SIG-M5 (cell line): ENCODE measurements around the gene BLOC1S5.
"Not testable (repeated sequence)": the region's sequence is repeated elsewhere in the genome, so short reads cannot be mapped to it uniquely, and the experiment has no call there.

ENCODE experiments used
- DNase-seq: peaks from one replicate; lab custom pipeline; 2025; lab: John Stamatoyannopoulos, UW

The BLOC1S5 gene

DNA sequence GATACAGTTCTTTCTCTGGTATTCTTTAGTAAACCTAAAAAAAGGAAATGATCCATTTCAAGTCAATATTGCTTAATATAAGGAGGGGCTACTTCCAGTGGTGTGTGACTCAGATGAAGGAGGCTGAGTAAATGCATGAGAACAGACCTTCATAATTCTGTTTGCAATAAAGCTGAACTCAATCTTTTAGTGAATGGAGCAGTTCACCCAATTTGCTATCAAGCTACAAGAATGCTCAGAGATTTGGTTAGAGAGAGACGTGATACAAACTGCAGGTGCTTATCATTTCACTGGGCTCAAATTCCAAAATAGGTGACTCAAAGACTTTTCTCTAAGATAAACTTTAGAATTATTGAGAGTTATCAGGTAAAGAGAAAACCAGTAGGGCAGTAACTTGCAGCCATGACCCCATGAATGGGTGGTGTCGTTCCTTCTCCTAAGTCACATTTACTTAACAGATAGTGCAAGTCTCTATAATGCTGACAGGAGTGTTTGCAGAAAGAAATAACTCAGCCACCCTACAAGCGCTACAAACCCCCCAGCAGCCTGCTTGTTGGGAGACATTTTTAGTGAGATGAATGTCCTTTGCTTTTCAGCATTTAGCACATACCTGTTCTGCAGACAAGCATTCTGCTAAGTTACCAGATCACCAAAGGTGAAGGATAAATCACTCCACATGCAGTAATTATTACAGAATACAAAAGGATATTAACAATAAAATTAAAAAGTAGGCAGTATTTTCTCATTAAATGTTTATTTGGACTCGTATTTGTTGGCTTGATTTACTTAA is 16.4 kb upstream of the BLOC1S5 start:
- peak; percentile 53 for DNase-seq

DNA sequence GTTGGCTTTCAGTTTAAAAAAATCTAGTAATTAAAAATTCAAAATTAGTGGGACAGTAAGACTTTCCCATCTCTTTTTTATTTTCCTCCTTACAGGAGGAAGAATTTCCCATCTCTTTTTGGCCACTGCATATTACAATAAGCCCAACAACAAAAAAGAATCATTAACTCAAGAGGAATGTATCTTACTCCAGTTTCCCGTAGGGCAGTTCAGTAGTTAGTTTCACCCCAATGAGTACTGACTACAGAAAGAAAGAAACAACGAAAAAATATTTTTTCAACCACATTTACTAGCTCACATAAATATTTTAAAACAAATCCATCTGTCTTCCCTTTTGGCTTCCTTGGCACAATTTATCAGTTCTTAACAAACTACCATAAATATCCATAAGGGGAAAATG is 14.9 kb upstream of the BLOC1S5 start:
- DNase-seq: no peak

DNA sequence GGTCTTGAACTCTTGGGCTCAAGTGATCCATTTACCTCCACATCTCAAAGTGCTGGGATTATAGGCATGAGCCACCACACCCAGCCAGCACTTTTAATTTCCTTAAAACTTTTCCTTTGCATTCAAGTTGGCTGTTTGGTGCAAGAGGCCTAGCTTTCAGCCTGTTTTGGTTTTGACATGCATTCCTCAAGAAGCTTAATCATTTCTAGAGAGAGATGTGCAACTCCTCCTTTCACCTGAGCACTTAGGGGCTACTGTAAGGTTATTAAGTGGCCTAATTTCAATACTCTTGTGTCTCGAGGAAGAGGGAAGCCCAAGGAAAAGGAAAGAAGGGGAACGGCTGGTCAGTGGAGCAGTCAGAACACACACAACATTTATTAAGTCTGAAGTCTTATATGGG is 13.8 kb upstream of the BLOC1S5 start:
- DNase-seq: no peak

DNA sequence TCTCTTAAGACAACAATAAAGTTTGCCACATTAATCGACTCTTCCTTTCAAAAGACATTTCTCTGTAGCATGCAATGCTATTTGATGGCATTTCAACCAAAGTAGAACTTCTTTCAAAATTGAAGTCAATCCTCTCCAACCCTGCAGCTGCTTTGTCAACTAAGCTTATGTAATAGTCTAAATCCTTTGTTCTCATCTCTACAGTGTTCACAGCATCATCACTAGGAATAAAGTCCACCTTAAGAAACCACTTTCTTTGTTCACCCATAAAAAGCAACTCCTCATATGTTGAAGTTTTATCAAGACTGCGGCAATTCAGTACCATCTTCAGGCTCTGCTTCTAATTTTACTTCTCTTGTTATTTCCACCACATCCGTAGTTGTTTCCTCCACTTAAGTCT is 11.5 kb upstream of the BLOC1S5 start:
- DNase-seq: no peak

DNA sequence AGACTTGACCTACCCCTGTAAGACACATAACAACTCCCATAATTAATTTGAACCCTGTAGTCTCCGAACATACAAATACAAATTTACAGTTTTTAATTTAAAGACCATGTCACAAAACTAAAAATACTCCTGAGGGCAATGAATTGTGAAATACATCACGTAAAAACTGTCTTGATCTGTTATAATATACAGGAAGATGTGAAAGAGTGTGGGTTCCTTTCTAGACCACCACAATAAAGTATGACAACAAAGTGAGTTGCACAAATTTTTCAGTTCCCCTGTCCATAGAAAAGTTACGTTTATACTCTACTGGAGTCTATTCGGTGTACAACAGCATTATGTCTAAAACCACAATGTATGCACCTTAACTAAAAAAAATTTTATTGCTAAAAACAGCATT is 11.0 kb upstream of the BLOC1S5 start:
- no peak for DNase-seq

DNA sequence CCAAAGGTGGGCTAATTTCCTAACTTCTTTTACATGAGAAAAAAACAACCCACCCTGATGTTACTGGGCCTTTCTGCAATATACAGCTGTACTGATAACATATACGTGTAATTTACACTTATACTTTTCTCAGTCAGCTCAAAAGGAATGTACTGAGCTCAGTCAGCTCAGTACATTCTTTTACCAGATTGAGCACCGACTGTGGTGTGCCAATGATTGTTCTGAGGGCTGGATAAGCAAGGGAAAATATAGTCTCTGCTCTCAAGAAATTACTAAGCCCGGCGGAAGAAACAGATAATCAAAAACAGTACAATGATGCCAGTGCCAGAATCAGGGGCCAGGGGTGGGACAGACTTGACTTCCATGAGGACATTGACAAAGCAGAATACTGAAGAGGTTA is 10.0 kb upstream of the BLOC1S5 start:
- DNase-seq: no peak

DNA sequence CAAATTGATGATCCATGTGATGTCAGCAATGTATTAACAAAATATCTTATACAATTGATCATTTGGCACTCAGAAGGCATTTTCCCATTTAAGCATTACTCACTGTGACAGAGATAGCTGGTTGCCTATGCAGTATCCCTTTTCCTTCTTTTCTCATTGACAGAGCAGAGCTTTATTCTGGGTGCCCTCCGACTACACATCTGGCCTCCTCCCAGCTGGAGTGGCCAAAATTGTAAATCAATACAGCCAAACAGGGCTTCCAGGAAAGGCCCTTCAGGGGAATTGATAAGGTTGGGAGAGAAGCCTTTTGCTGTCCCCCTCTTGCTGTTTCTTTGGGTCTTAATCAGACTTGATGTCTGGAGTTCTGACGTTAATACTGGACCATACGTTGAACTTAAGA is 9.6 kb upstream of the BLOC1S5 start:
- no peak for DNase-seq

DNA sequence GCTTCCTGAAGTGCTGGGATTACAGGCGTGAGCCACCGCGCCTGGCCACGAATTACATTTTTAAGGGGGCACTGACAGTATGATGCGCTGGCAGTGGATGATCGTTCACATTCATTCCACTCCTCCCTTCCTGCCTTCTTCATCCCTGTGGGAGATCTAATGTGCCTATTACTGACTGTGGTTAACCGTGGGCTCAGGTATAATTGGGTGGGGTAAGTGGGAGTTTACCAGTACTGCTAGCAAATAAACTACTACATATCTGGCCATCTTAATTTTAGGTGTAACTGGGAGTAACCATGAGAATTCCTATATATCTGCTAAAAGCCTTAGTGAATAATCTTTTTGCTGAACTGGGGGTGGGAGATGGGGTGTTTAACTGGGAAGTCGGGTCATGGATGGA is 6.5 kb upstream of the BLOC1S5 start:
- no peak for DNase-seq

DNA sequence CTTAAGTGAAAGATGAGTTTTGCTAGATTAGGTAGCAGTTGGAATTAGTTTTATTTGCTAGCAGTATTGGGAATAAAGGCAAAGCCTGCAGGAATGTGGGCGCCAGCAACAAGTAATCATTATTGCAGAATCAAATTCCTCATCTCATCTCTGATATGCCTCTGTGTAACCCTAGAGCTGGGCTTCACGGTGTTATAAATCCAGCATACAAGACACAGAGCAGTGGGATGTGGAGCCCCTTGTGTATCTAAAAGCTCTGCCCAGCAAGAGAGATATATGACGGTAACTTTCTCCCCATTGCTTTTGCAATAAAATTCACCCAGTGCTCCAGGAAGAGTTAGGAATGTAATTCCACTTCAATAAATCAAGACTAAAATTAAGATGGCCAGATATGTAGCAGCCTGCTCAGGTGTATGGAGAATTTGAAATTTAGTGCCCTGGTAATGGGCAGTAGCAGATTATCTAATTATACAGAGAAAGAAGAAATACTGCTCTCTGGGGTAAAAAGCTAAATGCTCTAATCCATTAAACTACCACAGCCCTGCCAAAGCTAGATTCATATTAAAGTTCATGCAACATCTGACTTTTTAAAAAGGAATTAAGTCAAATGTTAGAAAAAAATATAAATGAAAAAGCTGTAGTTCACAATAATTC is 5.6 kb upstream of the BLOC1S5 start:
- DNase-seq: no peak

DNA sequence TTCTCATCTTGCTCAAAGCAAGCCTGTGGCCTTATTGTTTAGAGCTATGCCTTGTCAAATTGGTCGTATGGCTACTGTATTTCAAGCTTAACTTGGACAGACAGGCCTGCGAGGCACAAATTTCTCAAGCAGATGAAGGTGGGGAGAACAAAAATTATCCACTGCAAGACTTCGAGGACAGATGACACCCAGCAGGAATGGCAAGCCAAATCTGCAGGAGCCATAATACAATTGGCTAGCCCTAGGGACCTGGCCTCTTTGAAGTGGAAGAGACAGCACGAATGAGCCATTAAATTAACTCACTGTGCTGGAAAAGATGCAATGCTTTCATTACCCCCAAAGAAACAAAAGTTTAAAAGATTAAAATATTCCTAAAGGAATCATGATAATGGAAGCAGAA is 5.0 kb upstream of the BLOC1S5 start:
- DNase-seq: no peak

DNA sequence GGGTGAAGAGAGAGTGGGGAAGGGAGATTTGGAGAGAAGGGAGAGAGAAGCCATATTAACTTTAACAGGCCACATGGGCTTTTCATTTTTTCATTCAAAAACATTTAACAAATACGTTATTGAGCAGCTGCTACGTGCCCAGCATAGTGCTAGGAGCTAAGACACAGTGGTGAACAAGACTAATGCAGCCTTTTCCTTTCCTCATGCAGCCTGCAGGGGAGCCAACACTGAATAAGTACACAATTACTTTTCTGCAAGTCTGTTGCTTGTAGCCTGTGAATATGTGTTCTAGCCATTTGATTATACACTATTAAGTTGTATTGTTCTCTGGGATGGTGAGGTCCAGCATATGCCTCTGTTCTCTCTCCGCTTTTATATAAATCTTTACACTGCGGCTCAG is 1.9 kb upstream of the BLOC1S5 start:
- DNase-seq: no peak

DNA sequence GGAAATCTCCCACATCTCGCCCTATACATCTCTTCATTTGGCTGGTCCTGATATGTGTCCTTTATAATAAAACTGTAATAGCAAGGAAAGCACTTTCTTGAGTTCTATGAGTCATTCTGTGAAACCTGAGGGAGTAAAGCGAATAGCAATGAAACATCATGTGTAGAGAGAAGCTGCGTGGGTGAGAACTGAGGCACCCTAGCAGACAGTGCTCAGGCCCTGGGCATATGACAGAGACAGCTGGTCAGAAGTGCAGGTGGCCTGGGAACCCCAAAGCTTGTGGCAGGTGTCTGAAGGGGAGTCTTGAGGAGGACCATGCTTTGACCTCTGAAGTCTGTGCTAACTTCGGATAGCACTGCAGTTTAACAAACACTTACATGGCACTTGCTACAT is 1.3 kb upstream of the BLOC1S5 start:
- no peak for DNase-seq

DNA sequence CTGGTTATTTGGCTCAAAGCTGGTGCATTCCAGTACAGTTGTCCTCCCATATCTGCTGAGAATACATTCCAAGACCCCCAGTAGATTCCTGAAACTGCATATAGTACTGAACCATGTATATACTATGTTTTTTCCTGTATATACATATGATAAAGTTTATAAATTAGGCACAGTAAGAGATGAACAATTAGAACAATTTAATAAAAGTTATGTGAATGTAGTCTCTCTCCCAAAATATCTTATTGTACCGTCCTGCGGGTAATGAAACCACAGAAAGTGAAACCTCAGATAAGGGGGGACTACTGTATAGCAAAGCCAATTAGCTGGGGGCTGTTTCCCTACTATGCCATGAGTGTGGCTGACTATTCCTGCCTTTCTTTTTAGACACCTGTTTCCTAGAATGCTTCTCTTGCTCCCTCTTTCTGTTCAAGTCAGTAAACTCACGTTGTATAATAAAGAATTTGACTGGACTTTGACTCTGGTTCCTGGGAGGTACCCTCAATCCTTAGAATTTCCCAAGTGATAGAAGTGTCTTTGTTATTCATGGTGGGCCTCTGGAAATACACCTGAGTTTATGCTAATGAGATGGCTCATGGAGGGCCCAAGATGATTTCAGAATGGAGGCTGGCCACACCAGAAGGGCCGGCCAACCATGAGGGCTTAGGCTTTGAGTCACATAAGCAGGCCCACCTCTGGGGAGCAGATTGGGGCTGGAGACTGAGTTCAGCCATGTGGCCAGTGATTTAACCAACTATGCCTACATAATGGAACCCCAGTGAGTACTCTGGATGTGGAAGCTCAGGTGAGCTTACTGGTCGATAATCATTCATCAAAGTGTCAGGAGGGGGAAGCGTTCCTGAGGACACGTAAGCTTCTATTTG is 689 bp upstream of the BLOC1S5 start:
- DNase-seq: no peak

DNA sequence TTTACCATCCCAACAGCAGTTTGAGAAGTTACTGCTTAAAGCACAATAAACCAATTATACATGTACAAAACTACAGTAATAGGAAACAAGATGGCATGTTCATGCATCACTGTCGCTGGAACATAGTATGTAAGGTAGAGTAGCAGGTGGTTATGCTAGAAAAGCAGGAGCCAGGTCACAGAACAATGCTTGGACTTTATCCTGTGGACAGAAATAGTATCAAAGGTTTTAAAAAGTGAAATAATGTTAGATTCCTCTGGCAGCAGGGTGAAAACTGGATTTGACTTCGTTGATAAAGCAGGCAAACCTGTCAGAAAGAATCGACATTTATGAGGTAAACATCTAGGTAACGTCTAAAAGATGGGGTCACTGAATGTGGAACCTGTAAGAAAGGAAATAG is 2.5 kb downstream of the BLOC1S5 start:
- no peak for DNase-seq

DNA sequence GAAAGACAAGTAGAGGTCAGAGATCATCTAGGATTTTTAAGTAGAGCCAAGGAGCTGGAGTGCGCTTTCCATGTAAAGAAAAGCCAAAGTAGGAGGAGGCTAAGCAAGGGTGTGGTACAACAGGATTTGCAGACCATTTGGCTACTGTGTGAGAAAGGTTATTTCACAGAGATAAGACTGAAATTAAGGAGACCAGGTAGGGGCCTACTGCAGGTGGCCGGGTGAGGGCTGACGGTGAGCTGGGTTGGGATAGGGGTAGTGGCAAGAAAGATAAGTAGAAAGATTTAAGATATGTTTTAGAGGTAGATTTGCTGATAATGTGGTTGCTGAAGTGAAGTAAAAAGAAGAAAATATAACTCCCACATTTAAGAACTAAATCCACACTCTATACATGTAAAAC is 3.8 kb downstream of the BLOC1S5 start:
- no peak for DNase-seq

DNA sequence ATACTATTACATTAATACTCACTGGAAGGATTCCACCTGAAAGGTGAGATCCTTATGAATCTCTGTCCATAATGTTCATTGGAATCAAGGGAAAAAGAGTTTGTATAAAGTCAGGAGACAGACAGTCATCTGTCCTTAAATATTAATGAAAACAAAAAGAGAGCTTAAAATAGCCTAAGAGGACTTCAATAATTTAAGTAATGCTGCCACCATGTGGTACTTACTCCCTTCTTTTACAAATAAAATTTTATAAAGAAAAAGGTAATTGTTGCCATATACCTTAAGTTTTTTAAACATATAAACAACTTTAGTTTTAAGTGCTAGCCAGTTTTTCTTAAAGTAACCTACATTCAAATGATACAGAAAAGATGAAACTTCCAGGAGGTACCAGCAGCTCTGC is 5.1 kb downstream of the BLOC1S5 start:
- no peak for DNase-seq

DNA sequence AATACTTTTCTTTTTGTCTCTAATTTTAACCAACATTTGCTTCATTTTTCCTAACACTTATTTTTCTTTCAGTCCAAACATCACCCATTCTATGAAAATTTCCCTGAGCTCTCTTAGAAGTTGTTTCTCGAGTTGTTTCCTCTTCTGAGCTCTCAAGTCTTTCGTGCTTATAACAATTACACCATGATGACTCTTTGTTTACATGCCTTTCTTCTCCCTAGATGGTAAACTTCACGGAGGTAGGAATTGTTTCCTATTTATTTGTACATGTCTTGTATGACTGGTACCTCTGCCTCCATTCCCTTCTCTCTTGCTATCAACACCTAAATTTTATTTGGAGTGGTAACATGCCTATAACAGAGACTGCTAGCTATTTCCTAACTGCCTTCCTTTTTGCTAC is 6.4 kb downstream of the BLOC1S5 start:
- no peak for DNase-seq

DNA sequence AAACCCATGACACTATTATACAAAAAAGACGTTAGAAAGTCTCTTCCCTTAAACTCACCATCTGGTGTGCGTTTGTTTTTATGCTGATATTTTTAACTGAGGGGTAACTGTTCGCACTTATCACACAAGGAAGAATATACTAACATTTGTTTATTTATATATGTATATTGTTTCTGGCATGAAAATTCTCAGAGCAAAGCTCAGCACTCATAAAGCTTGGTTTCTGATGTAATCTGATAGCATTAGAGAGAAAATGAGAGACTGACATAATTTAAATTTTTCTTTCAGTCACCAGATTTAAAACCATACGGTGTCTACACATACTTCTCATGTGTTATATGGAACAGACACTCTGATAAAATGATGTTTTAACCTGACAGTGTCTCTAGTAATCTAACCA is 6.9 kb downstream of the BLOC1S5 start:
- no peak for DNase-seq

DNA sequence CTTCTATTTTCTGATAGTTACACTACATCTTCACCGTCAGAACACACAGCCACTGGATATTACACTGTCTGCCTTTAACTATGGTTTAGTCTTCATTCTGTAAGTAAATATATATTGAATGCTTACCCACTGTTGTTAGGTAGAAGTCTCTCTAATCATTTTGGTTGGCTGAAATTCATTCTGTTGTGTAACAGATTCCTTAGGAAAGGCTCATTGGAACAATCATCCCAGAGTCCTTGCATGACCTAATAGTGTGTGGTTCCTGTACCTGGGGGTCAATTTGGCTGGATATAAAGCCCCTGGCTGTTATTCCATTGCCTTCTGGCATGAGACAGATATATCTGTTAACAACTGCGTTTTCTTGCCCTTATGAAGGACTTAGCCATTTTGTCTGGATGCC is 9.9 kb downstream of the BLOC1S5 start:
- no peak for DNase-seq

DNA sequence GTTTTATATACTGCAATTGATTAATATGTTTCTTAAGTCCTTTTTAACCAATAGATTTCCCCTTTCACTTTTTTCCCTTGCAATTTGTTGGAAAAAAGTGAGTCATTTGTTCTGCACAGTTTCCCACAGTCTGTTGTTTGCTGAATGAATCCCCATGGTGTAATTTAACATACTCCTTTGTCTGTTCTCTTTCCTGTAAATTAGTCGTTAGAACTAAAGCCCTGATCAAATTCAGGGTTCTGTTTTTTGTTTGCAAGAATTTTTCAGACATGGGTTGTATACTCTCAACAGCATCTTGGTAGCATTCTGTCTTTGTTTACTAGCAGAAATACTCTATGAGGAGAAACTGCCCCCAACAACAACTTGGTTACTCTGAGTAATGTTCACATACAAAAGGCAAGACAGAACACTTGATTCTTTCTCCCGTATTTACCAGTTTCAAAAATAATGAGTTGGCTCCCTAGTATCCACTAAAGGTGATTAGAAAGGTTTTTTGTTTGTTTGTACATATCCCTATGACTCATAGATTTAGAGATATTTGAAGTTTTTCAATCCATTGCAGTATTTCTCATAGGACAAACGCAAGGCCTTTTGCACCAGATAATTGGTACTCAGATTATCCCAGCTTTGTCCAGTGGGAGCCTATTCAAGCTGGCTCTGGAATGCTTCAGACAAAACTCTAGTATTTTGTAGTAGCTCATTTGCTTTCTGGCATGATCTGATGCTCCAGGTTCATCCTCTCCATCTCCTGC is 16.5 kb downstream of the BLOC1S5 start:
- no peak for DNase-seq

DNA sequence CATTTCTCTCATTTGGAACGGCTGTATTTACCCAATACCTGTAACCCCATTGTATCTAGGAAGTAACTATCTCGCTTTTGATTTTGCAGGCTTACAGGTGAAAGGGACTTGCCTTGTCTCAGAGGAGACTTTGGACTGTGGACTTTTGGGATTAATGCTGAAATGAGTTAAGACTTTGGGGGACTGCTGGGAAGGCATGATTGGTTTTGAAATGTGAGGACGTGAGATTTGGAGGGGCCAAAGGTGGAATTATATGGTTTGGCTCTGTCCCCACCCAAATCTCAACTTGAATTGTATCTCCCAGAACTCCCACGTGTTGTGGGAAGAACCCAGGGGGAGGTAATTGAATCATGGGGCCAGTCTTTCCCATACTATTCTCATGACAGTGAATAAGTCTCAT is 18.4 kb downstream of the BLOC1S5 start:
- DNase-seq: not testable (repeated sequence)

DNA sequence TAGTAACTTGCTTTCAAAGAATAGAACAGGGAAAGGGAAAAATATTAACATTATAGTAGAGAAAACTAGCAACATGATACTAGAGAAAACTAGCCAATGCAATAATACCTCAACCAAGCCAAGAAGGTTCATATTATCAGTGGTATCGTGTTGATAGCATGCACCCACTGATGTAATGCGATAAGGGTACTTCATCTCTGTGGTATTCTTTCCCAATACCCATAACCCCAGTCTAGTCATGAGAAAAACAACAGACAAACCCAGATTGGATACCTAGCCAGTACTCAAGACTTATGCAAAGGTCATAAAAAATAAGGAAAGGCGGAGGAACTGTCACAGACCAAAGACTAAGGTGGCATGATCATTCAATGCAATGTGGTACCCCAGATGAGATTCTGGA is 21.0 kb downstream of the BLOC1S5 start:
- DNase-seq: no peak
